Osteocyte (in vitro differentiated cells): ENCODE data around the gene LYL1. TPM values are rescaled to one million over a fixed set of nuclear protein-coding genes. Genes with fewer than 3 reads are reported as not detected.

Experiments
- DNase-seq: peaks from one replicate; pipeline ENCODE4 v3.0.0; 2021; ENCODE audit warnings: mixed read lengths; ENCODE audit not compliant: unreplicated experiment; ENCODE audit errors: extremely low spot score
- H3K27ac Mint-ChIP-seq: one replicate; pipeline ENCODE4 v1.8.0; 2021; ENCODE audit warnings: mild to moderate bottlenecking, mixed read lengths; ENCODE audit not compliant: unreplicated experiment
- H3K27me3 Mint-ChIP-seq: one replicate; pipeline ENCODE4 v1.8.0; 2021; ENCODE audit warnings: mixed read lengths; ENCODE audit not compliant: unreplicated experiment
- H3K36me3 Mint-ChIP-seq: one replicate; pipeline ENCODE4 v1.8.0; 2021; ENCODE audit warnings: mixed read lengths; ENCODE audit not compliant: unreplicated experiment
- H3K4me1 Mint-ChIP-seq: one replicate; pipeline ENCODE4 v1.8.0; 2021; ENCODE audit warnings: mixed read lengths; ENCODE audit not compliant: unreplicated experiment
- H3K4me3 Mint-ChIP-seq: one replicate; pipeline ENCODE4 v1.8.0; 2021; ENCODE audit warnings: mild to moderate bottlenecking, moderate library complexity, mixed read lengths; ENCODE audit not compliant: unreplicated experiment
- H3K9me3 Mint-ChIP-seq: one replicate; pipeline ENCODE4 v1.8.0; 2021; ENCODE audit warnings: mixed read lengths; ENCODE audit not compliant: unreplicated experiment
- CTCF ChIP-seq: fragments of 200-600 bp; sonication (generic); IDR thresholded peaks from 2 replicates; pipeline ENCODE4 v1.5.0; 2021; ENCODE audit warnings: antibody characterized with exemption, mild to moderate bottlenecking, moderate library complexity
- total RNA-seq: library from RNA; stranded (reverse); gene quantifications from 2 replicates; pipeline ENCODE4 v1.2.1, GENCODE V29; 2021

Gene LYL1
- total RNA-seq, 1 donor from 2014 or later = not detected

DNA sequence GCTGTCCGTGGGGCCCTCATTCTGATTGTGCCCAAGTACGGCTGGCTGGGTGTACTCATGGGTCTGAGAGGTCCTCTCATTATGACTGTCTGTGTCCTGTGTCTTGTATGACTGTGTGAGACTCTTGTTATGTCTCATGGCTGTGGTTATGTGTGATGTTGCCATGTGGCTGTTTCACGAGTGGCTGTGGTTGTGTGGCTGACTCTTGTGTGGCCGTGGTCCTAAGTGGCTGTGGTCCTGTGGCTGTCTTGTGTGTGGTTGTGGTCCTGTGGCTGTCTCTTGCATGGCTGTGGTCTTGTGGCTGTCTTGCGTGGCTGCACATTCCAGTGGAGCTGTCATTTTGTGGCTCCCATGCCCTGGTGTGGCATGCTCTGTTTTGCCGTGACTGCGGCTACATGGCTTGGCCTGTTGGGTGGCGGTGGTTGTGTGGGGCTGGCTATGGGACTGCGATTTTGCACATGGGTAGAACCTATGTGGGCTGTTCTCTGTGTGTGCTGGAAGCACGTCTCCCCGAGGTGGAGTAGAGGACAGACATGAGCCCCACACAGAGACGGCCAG lies 2.5 kb downstream of the LYL1 start:
- H3K27ac Mint-ChIP-seq = no peak overlapping the region
- no peak for DNase-seq
- peaks cover 19% of the 10 kb centered on the region for H3K4me1 Mint-ChIP-seq
- H3K4me3 Mint-ChIP-seq = no peak overlapping the region
- H3K9me3 Mint-ChIP-seq = no peaks in the 10 kb centered on the region
- peaks cover 5% of the 10 kb centered on the region for H3K36me3 Mint-ChIP-seq
- peaks cover 19% of the 10 kb centered on the region for H3K27me3 Mint-ChIP-seq
- TF ChIP-seq CTCF = no peak

DNA sequence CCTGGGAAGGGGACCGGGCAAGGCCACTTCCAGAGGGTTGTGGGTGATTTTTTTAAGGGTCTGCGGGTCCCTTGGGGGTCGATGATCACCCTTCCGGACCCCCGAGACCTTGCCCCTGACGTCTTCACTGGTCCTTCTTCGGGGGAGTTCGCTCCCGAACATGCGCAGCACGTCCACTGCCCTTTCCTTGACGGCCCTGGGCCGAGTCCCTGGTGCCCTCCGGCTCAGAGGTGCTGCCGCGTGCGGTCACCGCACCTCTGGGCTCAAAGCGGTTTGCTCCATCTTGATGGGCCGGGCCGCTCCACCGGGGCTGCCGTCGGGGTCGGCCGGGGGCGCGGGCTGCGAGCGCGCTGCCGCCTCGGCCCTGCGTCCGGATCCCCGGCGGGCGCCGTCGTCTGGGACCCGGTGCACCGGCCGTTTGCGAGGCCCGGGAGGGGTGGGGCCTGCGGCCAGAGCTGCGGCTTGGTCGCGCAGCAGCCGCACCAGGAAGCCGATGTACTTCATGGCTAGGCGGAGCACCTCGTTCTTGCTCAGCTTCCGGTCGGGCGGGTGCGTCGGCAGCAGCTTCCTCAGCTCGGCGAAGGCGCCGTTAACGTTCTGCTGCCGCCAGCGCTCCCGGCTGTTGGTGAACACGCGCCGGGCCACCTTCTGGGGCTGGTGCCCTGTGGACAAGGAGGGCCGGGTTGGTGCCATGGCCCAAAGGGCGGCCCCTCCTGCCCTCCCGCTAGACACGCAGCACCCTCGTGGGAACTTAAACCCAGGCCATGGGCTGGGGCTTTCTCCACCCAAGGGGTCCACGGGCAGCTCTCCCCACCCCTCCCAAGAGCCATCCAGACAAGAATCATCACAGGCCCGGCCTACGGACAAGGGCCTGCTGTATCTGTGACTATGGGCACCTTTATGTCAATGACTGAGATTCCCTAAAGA lies 3.3 kb downstream of the LYL1 start:
- no peak for TF ChIP-seq CTCF
- no peak overlapping the region for H3K4me3 Mint-ChIP-seq
- H3K36me3 Mint-ChIP-seq = peaks cover 5% of the 10 kb centered on the region
- peaks cover 25% of the 10 kb centered on the region for H3K4me1 Mint-ChIP-seq
- DNase-seq = no peak
- H3K27ac Mint-ChIP-seq = no peak overlapping the region
- H3K9me3 Mint-ChIP-seq = no peaks in the 10 kb centered on the region
- peaks cover 19% of the 10 kb centered on the region for H3K27me3 Mint-ChIP-seq

DNA sequence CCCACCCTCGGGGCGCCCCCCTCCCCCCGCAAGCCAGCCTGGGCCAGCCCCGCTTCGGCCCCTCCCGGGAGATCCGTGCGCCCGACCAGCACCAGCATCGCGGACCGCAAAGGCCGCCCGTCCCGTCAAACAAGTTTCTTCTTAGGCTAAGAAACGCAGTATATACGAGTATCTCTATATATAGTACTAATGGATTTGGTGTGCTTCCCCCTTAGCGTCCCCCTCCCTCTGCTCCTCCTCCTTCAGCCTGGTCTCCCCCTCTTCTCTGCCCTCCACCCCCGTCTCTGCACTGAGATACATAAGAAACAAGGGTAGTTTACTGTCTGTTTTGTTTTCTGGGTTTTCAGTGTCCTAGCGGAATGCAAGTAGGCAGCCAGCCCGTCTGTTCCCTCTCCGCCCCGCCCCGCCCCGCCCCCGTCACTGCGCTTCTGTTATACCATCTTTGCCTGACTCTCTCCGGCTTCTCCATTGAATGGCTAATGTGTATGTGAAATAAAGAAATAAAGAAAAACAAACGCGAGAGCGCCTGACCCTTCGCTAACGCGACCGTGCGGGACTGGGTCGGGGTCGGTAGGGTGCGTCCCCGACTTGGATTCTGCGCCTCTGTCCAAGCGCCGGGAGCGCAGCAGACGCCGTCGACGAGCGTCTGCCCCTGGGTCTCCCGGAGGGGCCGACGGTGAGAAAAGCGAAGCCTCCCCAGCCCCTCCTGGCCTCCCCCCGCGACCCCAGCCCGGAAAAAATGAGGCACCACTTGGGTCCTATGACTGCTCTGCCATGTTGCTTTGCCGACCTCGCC lies 4.2 kb downstream of the LYL1 start:
- peaks cover 19% of the 10 kb centered on the region for H3K27me3 Mint-ChIP-seq

DNA sequence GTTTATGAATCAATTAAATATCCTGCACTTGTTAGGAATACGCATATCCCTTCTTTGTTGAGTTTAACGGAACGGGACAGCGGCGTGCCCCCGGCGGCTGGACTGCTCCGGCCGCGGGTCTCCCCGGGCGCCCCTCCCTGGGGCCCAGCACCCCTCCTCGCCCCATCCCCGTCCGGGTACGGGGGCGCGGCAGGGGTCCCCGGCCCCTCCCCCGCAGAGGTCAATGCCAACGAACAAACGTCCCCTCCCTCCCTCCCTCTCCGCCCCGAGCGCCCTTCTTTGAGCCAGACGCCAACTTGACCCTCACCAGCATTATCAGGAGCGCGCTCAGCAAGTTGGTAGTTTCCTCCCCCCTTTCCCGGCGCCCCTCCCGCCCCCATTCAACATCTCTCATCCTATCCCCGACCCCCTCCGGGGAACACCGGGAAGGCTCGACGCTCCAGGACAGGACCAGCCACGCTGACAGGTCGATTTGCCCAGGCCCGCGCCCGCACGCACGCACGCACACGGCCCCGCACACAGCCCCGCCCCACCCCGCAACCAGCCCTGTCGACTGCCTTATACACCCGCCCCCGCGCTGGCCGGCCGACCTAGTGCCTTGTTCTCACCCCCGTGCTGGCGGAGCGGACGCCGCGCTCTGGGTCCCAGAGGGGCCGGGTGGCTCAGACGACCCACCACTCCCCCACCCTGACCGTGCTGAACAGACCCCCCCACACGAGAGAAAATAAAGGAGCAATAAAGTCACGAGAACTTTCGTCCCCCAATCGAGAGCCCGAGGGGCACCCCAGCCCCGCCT lies 5.0 kb downstream of the LYL1 start:
- DNase-seq = no peak

More for the DNA sequence above, 4.2 kb downstream of the LYL1 start:
- Mint-ChIP-seq H3K9me3 (no peaks in the 10 kb centered on the region), H3K27ac (no peak overlapping the region), H3K36me3 (peaks cover 5% of the 10 kb centered on the region), H3K4me3 (no peak overlapping the region), H3K4me1 (peaks cover 34% of the 10 kb centered on the region)
- TF ChIP-seq CTCF = no peak
- DNase-seq = no peak

More for the DNA sequence above, 5.0 kb downstream of the LYL1 start:
- peaks cover 41% of the 10 kb centered on the region for H3K4me1 Mint-ChIP-seq
- H3K36me3 Mint-ChIP-seq = peaks cover 5% of the 10 kb centered on the region
- H3K9me3 Mint-ChIP-seq = no peaks in the 10 kb centered on the region
- no peak overlapping the region for H3K4me3 Mint-ChIP-seq
- no peak for TF ChIP-seq CTCF
- no peak overlapping the region for H3K27ac Mint-ChIP-seq
- H3K27me3 Mint-ChIP-seq = peaks cover 19% of the 10 kb centered on the region
